ENCODE measurements around the gene UBR3. TPM values are rescaled to one million over a fixed set of nuclear protein-coding genes. Genes with fewer than 3 reads are reported as not detected.

UBR3 gene
- total and polyA plus RNA-seq, 2 of the 4 experiments (the other 2 are of a cell fraction): 10.0 to 33.9 TPM

DNA sequence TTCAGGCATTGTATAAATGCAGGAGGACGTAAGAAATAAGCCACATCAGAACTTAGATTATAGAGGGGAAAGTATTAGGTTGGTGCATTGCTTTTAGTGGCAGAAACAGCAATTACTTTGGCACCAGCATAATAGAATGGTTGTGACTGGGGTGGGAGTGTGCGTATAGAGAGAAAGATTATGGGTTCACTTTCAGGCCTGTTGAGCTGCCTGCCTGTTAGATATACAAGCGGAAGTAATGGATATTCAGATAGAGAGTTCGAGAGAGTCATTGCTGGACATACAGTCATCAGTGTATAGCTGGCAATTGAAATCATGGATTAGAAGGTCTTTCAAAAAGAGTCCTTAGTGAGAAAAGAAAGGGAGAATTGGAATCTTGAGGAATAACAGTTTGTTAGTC, 211.5 kb downstream of the UBR3 start:
- no peak for TF ChIP-seq POLR2A (IDR thresholded peaks at IDR 0.05; ENCODE audit: low read depth, low read length)
- no peak for TF ChIP-seq NFE2L2 (IDR thresholded peaks at IDR 0.05; ENCODE audit: low read depth, low read length)
- TF ChIP-seq MXI1 (IDR thresholded peaks at IDR 0.05; ENCODE audit: borderline replicate concordance, low read depth, low read length): no peak
- no peak for TF ChIP-seq RCOR1 (IDR thresholded peaks at IDR 0.05; ENCODE audit: insufficient replicate concordance, low read length)
- TF ChIP-seq ELK1 (IDR thresholded peaks at IDR 0.05; ENCODE audit: borderline replicate concordance, low read depth, low read length): no peak
- no peak for TF ChIP-seq CEBPB (IDR thresholded peaks at IDR 0.05; ENCODE audit: low read depth, low read length)
- TF ChIP-seq MAFK (IDR thresholded peaks at IDR 0.05; ENCODE audit: low read depth, low read length): no peak
- no peak for TF ChIP-seq SMC3 (IDR thresholded peaks at IDR 0.05; ENCODE audit: low read depth, low read length)
- no peak for TF ChIP-seq MAZ (IDR thresholded peaks at IDR 0.05; ENCODE audit: borderline replicate concordance, low read depth, low read length)
- no peak for TF ChIP-seq CTCF (conservative IDR thresholded peaks at IDR 0.05; ENCODE audit: low read depth, low read length)
- no peak for TF ChIP-seq CHD1 (IDR thresholded peaks at IDR 0.05; ENCODE audit: low read depth, low read length)
- TF ChIP-seq RAD21 (IDR thresholded peaks at IDR 0.05; ENCODE audit: low read length): no peak
- no peak for TF ChIP-seq FOS (IDR thresholded peaks at IDR 0.05; ENCODE audit: low read depth, low read length)
- TF ChIP-seq RFX5 (IDR thresholded peaks at IDR 0.05; ENCODE audit: low read depth, low read length): no peak
- TF ChIP-seq BHLHE40 (IDR thresholded peaks at IDR 0.05; ENCODE audit: low read depth, low read length): no peak
- no peak for TF ChIP-seq USF2 (IDR thresholded peaks at IDR 0.05; ENCODE audit: low read depth, low read length)
- Histone ChIP-seq H3K4me3 (ENCODE audit: insufficient read depth, low read depth, low read length) (no peak overlapping the region), H3K56ac (ENCODE audit: extremely low read depth, insufficient read depth, low read length) (no peak overlapping the region), H2BK15ac (ENCODE audit: low read depth, low read length) (no peak overlapping the region), H4K20me1 (ENCODE audit: insufficient read depth, low read length) (no peaks in the 10 kb centered on the region), H2BK20ac (ENCODE audit: low read depth, low read length) (no peak overlapping the region), H3K27me3 (ENCODE audit: control insufficient read depth, insufficient read depth, low read length) (no peaks in the 10 kb centered on the region), H3K9ac (ENCODE audit: low read depth, low read length) (no peak overlapping the region), H3K9me3 (ENCODE audit: control insufficient read depth, insufficient read depth, low read length) (no peaks in the 10 kb centered on the region), H3K18ac (ENCODE audit: low read depth, low read length) (no peak overlapping the region), H3K9me1 (ENCODE audit: insufficient read depth, low read length) (no peaks in the 10 kb centered on the region), H3K4me1 (ENCODE audit: control insufficient read depth, insufficient read depth, low read length) (no peaks in the 10 kb centered on the region), H3K23ac (ENCODE audit: low read depth, low read length) (no peak overlapping the region), H3K4ac (ENCODE audit: low read depth, low read length) (no peak overlapping the region), H2AK5ac (ENCODE audit: low read depth, low read length) (no peak overlapping the region), H4K8ac (ENCODE audit: low read depth in 2 of 2, low read length in 2 of 2) (no peak overlapping the region), H3K4me2 (ENCODE audit: low read depth, low read length) (no peak overlapping the region), H4K5ac (ENCODE audit: low read depth, low read length) (no peak overlapping the region), H4K91ac (ENCODE audit: insufficient read depth, low read depth, low read length) (no peak overlapping the region), H2AK9ac (replicated peaks; ENCODE audit: low read depth, low read length, poor library complexity) (no peak overlapping the region), H2BK120ac (ENCODE audit: low read depth, low read length) (no peak overlapping the region), H3K14ac (replicated peaks; ENCODE audit: low read depth, low read length) (no peak overlapping the region), H3K36me3 (ENCODE audit: control insufficient read depth, insufficient read depth, low read length) (peaks cover 3% of the 10 kb centered on the region; the same call in 1 of the 2 replicates), H2BK5ac (ENCODE audit: low read depth, low read length, poor library complexity, severe bottlenecking) (no peak overlapping the region), H2AFZ (replicated peaks; ENCODE audit: low read length, poor library complexity) (no peak overlapping the region), H3K27ac (ENCODE audit: insufficient read depth, low read length) (no peak overlapping the region), H3K79me1 (ENCODE audit: low read depth in 1 of 2, low read length in 2 of 2) (peaks cover 0 to 3% of the 10 kb centered on the region in 2 experiments; a peak in 1 of 4 replicates)
- intact Hi-C loops (cut with micrococcal nuclease): no loop called here
- in situ Hi-C loops (cut with MboI; ENCODE audit: low sequenced_read_pairs): no loop called here
- dilution Hi-C loops (cut with HindIII; ENCODE audit: low sequenced_read_pairs, unreplicated experiment): no loop called here
- CTCF ChIA-PET: no interaction called here
- WGBS, 2 experiments (ENCODE audit: extremely low coverage in 2 of 2, insufficient read length in 1 of 2): 94% methylated on average over 3 of the region's 4 CpGs; no CpG with 5 or more reads in 1 of the 2 experiments
- DNase-seq (no peak), ATAC-seq (ENCODE audit: low read depth) (no peak)
- POLR2A ChIA-PET (ENCODE audit: unreplicated experiment): no interaction called here
- no TSS peak for BruUV-seq (replicated peaks)
